SKM-1 (cell line): ENCODE results near the gene ZPBP.
"Not testable (repeated sequence)": the region's sequence is repeated elsewhere in the genome, so short reads cannot be mapped to it uniquely, and the experiment has no call there.

Source experiments
- DNase-seq: peaks from one replicate; lab custom pipeline; 2025; ENCODE audit not compliant: unreplicated experiment; lab: John Stamatoyannopoulos, UW

The ZPBP gene

DNA sequence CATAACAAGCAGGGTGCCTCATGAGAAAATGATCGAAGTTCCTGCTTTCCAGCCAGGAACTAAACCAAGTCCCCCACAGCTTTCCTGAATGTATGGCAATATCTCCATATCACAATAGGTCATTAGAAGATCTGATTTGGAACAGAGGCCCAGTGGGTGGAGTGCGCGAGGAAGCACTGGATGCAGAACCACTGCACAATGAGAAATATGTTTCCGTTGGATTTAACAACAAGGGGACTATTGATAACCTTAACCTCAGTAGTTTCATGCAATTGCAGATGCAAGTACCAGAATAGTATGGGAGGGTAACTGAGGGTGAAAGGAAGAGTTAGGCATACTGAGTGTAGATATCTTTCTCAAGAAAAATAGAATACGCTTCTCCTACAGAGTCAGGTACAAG is 45.3 kb downstream of the ZPBP start:
- no peak for DNase-seq

DNA sequence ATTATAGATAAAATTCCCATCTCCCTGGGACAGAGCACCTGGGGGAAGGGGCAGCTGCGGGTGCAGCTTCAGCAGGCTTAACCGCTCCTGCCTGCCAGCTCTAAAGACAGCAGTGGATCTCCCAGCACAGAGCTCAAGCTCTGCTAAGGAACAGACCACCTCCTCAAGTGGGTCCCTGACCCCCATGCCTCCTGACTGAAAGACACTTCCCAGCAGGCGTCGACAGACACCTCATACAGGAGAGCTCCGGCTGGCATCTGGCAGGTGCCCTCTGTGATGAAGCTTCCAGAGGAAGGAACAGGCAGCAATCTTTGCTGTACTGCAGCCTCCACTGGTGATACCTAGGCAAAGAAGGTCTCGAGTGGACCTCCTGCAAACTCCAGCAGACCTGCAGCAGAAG is 51.9 kb downstream of the ZPBP start:
- not testable (repeated sequence) for DNase-seq

DNA sequence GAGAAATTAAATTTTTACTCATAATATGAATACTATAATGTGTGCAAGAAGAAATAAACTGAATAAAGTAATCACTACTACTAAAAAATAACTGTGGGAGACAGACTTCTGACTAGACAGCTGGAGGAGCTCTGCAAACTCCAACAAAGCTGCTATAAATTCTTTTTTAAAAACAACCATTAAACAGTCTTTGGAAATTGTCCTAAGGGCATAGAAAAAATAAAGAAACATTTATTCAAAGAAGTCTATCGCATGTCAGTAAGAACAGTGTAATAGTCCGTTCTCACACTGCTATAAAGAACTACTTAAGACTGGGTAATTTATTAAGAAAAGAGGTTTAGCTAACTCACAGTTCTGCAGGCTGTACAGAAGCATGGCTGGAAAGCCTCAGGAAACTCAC is 56.0 kb downstream of the ZPBP start:
- no peak for DNase-seq

DNA sequence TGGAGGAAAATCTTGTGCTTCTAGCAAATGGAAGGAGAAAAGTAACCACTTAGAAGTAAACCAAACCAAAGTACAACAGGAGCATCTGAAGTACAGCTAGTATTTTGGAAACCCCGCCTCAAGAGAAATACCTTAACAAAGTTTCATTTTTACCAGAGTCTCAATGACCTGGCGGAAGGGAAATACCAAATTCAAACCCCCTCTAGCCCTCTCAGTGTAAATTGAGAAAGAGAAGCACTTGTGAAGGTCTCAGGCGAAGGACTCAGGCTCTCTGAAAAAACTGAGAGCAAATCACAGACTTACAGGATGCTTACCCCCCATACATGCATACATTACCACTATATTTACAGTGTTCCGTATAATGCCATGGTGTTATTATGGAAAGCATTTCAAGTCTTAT is 70.1 kb downstream of the ZPBP start:
- no peak for DNase-seq

DNA sequence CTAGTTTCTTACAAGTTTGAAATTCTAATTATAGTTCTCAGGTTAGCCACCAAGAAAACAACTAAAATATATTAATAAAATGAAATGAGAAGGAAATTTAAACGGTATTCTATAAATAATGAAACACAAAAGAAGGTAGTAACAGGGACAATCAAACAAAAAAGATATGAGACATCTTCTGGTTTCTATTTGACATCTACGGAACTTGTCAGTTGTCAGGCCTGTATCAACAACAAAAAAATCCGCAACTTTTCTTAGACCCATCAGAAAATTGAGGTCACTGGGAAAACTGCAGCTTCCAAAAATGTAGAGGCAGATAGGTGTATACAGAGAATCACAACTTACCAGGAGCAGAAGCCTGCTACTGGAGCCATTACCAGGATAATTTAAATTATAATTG is 70.6 kb downstream of the ZPBP start:
- DNase-seq = no peak

DNA sequence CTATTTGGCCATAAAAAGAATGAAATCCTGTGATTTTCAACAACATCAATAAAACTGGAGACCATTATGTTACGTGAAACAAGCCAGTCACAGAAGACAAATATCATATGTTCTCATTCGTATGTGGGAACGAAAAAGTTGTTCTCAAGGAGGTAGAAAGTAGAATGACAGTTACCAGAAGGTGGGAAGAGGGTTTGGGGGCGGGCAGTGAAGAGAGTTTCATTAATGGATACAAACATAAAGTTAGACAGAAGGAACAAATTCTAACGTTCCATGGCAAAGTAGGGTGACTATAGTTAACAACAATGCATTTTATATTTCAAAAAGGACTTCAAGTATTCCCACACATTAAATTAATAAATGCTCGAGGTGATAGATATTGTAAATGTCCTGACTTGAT is 97.4 kb downstream of the ZPBP start:
- DNase-seq = no peak

DNA sequence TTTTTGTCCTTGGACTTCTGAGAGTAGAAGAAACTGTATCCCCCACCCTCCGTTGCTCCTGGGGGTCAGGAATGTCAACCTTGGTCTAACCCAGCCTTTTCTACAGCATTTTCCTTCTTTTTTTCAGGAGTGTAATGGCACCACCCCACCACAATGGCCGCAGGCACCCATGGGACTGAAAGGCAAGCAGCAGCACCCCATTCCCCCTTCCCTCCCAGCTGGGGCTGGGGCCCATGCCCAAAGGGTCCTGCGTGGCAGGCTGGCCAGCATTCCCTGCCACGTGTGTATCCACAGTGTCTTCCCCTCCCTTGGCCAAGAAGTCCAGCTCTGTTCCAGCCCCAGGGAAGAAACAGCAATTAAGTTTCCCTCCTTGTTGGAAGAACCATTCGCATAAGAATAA is 106.9 kb downstream of the ZPBP start:
- DNase-seq = no peak

DNA sequence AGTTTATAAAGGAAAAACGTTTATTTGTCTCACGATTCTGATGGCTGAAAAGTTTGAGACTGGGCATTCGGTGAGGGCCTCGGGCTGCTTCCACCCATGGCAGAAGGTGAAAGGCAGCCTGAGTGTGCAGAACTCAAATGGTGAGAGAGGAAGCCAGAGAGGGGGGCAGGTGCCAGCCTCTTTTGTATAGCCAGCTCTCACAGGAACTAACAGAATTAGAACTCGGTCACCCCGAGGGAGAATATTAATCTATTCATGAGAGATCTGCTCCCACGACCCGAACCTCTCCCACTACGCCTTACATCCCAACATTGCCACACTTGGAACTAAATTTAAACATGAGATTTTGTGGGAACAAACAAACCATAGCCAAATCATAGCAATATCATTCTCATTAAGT is 112.6 kb downstream of the ZPBP start:
- DNase-seq = no peak

DNA sequence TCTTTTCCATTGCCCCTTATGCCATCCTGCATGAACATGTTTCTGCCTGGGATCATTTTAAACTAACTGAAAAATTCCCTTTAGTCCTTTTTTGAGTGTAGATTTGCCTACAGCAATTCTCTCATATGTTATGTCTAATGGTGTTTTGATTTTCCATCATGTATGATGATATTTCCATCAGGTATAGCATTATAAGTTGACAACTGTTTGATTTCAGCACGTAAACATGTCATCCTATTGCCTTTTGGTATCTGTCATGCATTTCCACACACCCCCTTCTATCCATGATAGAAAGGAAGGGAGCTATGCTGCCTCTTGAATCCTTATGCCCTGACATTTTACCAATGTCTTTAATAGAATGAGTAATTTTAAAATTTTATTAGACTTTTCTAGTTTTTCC is 116.8 kb downstream of the ZPBP start:
- no peak for DNase-seq

DNA sequence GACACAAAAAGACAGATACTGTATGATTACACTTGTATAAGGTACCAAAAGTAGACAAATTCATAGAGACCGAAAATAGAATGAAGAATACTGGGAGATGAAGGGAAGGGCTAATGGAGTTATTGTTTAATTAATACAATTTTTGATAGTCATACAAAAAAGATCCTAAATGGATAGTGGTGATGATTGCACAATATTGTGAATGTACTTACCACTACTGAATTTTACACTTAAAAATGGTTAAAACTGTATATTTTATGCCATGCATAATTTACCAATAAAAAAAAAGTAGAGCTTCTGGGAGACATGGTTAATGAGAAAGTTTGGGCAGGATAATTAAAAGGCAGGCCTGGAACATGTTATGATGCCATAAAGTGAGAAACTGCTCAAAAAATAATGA is 119.0 kb downstream of the ZPBP start:
- DNase-seq = no peak

DNA sequence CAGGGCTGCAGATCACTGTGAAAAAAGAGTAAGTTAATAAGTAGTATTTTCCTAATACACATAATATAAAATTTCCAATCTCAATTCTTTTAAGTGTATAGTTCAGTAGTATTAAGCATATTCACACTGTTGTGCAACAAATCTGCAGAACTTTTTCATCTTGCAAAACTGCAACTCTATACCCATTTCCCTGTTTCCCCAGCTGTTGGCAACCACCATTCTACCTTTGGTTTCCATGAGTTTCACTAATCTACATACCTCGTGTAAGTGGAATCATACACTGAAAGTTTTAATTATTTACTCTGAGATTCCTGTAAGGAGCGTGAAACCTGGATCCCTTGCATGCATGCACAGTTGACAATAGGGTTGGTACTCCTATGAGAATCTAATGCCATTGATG is 155.4 kb downstream of the ZPBP start:
- no peak for DNase-seq

DNA sequence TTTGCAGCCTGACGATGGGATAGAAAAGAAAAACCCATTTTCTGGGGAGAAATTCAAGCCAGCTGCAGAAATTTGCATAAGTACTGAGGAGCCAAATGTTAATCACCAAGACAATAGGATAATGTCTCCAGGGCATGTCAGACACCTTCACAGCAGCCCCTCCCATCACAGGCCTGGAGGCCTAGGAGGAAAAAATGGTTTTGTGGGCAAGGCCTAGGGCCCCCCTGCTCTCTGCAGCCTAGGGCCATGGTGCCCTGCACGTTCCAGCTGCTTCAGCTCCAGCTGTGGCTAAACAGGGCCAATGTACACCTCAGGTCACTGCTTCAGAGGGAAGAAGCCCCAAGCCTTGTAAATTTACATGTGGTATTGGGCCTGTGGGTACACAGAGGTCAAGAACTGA is 161.4 kb downstream of the ZPBP start:
- no peak for DNase-seq

DNA sequence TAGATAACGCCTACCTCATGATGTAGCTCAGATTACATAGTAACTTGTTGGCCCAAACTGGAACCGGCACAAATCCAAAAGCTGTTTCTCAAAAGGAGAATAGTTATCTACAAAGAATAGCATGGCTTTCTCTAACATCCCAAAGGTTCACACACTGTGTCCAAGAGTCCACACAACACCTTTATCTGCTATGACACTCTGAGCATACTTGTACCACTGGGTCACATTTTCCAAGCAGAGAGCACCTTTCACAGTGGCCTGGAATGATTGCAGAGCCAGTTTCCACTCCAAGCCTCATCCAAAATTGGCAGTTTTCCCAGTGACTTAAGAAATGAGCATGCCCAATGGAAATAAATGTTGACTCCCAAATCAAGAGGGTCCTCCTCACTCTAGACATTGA is 164.3 kb downstream of the ZPBP start:
- DNase-seq = no peak

DNA sequence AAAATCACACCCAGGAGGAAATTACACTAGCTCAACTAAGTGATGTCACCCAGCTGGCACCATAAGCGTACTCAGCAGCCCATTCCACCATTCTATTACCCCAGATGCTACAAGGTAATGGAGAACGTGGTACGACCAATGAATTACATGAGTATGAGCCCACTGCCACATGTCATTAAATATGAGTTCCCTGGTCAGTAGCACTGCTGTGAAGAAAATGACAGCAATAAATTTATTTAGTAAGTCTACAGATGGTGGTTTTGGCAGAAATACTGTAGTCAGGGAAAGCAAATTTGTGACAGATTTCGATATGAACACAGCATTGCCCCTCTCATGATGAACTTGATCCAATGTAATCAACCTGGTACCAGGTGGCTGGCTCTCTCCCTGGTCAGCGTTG is 165.4 kb downstream of the ZPBP start:
- no peak for DNase-seq

DNA sequence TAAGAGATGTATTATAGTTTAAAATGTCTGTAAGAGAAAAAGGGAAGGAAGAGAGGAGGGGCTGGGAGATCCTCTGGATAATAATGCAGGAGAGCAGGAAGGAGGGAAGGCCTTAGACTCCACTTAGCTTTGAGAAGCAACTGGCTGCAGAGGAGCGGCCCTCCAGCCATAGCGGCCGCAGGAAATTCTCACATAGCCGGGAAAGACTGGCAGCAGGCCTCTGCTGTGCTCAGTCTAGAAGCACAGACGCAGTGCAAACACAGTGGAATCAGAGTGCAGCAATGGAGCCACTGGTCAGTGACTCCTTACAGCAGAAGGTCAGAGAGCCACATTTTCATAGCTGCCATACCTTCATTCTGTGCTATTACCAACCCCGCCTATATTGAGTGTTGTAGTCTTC is 166.3 kb downstream of the ZPBP start:
- no peak for DNase-seq

DNA sequence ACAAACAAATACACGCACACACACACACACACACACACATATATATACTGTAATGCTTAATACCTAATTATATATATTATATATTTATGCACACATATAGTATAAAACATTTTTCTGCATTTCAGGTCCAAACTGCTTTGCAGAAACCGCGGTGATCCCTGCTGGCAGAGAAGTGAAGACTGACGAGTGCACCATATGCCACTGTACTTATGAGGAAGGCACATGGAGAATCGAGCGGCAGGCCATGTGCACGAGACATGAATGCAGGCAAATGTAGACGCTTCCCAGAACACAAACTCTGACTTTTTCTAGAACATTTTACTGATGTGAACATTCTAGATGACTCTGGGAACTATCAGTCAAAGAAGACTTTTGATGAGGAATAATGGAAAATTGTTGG is 181.1 kb downstream of the ZPBP start:
- no peak for DNase-seq

DNA sequence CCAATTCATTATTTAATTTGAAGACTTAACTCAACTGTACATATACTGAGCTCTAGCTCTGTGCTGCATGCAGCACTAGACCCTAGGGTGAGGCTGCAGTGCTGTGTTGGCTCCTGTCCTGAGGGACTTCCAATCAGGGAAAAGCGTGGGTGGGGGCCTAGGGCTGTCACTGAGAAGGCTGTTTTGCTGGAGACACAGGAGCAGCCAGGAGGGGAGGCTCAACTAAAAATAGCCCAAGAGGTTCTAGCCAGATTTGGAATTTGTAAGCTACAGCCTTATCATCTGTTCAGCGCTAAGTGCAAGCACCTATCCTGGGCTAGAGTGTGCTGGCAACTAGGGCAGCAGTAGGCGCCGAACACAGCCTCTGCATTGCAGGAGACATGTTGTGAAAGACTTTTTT is 198.5 kb downstream of the ZPBP start:
- DNase-seq = no peak

DNA sequence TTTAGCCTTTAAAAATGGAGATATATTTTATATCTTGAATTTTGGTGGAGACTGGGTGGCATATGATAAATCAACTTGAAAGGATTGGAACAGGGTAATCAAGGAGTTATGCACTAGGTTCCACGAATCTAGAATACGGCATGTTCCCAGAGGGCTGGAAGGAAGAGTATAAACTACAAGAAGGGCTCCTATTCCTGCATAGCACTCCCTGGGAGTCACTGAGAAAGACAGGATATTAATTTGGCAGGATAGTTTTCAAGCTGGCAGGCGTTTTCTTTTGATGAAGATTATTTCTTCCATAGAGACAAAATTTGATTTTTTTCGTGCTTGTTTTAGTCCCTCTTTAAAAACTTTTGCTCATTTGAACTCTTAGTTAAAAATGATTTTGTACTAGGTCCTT is 199.9 kb downstream of the ZPBP start:
- DNase-seq = no peak

DNA sequence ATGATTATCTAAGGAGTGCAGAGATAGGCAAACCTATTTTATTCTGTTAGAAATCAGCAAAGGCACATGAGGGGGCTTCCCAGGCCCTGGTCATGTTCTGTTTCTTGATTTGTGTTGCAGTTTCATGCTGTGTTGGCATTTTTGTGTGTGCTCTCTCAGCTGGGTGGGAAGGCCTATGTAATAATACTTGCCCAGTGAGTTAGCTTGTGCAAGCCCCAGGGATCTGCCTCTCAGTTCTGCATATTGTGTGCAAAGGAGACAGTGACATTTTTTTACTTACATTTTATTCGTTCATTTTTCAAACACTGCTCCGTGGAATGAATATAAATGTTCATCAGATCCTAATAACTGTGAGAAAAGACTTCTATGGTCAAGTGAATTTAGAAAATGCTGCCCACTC is 200.6 kb downstream of the ZPBP start:
- no peak for DNase-seq
